ENCODE measurements around the gene MMD2.

The MMD2 gene

DNA sequence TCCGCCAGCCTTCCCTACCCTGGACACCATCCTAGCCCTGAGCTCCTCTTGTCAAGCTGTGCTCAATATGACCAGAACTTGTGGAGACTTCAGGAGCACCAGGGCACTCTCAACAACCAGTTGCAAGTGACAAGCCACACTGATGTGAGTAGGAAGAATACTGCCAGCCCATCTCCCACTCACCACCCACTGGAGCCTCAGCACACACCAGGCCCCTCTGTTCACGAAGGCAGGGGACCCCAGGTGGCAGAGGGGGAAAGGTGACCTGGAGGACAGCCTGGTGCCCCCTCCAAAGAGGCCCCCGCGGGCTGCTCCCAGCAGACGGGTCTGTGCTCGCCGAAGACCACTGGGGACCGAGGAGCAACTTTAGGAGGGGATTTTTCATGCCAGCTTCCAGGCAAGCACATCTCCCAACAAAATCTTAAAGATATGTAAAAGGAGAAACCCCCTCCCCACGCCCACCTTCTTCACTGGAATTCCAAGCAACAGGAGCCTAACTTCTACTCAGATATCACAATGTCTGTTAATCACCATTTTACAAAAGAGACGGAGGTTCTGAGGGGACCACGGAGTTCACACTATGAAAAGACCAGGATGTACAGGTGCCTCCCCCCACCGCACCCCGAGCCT is 1.0 kb downstream of the MMD2 start:
- no peak for DNase-seq

DNA sequence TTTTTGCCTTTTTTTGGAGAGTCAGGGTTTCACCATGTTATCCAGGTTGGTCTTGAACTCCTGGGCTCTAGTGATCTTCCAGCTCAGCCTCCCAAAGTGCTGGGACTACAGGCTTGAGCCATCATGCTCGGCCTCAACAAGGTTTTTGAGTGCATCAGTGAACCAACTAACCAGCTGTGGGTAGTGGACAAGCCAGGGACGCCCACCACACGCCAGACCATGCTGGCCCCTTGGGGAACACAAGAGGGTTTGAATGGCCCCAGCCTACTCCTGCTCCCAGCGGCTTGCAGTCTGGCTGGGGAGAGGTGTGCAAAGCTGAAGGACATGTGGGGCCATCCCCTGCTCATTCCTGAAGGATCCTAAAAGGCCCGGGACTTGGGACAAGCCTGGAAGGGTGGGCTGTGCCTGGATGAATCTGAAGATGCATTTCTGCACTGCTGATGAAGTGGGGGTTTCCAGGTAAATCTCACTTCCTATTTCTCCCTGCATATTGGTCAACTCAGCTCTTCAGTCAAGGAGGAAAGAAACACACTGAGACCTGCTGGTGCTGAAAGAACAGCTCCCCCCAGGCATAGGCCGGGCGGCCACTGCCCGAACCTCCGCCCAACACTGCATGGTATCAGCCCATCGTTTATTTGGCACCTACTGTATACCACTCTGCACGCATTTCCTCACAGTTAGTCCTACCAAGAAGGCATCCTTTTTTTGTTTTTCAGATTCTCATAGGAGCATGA is 6.9 kb downstream of the MMD2 start:
- DNase-seq, result no peak

- no peak for DNase-seq
These were observed 7.7 kb downstream of the MMD2 start for GRCh38 chr7:4951304-4951703.

DNA sequence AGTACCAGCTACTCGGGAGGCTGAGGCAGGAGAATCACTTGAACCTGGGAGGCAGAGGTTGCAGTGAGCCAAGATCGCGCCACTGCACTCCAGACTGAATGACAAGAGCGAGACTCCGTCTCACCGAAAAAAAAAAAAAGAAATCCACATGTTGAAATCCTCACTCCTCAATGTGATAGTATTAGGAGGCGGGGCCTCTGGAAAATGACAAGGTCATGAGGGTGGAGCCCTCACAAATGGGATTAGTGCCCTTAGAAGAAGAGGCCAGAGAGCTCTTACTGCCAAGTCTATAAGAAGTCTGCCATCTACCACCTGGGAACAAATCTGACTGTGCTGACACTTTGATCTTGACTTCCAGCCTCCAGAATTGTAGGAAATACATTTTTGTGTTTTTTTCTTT is 10.6 kb downstream of the MMD2 start:
- no peak for DNase-seq

DNA sequence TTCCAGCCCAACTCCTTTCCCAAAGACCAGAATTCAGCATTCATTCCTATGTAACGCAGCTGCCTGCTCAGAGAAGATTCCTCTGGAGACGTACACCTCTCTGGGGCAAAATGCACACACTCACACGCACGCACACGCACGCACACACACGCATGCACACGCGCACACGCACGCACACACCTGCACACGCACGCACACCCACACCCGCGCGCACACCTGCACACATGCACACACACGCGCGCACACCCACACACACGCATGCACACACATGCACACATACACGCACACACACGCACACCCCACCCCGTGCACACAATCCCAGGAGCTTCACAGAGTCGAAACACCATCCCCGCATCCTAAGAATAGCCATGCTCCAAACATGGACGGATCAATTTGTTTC is 13.0 kb downstream of the MMD2 start:
- no peak for DNase-seq

GRCh38 chr7:4944939-4945338 is 14.0 kb downstream of the MMD2 start:
- DNase-seq, result no peak

- no peak for DNase-seq
These were observed 15.7 kb downstream of the MMD2 start for GRCh38 chr7:4943297-4943696.

- no peak for DNase-seq
These were observed 18.8 kb downstream of the MMD2 start for GRCh38 chr7:4939971-4940728.

- DNase-seq, result no peak
These were observed 21.6 kb downstream of the MMD2 start for GRCh38 chr7:4937411-4937810.

- no peak for DNase-seq
These were observed 24.5 kb downstream of the MMD2 start for GRCh38 chr7:4934419-4935025.

- DNase-seq, result no peak
These were observed 27.0 kb downstream of the MMD2 start for GRCh38 chr7:4931943-4932342.

- no peak for DNase-seq
These were observed 30.0 kb downstream of the MMD2 start for GRCh38 chr7:4929005-4929404.

GRCh38 chr7:4928445-4928844 is 30.5 kb downstream of the MMD2 start:
- DNase-seq, result no peak

- no peak for DNase-seq
These were observed 38.8 kb downstream of the MMD2 start for GRCh38 chr7:4919969-4920766.

GRCh38 chr7:4916113-4916512 is 42.9 kb downstream of the MMD2 start:
- no peak for DNase-seq

- DNase-seq, result no peak
These were observed 47.7 kb downstream of the MMD2 start for GRCh38 chr7:4911111-4911828.

DNA sequence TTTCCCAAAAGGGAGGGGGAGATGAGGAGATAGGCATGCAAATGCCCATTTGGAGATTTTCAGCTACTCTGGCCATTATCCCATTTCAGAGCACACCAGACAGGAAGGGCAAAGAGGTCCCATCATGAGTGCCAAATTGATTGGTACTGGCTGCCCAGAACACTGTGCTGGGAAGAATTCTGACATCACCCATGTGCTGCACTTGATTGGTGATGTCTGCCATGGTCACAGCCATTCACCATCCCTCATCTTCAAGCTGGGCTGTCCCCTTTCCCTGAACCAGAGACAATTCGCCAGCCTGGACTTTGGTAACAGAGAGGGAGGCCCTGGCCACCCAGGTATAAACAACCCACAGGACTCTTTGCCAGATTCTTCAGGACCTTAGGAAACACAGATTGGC is 52.3 kb downstream of the MMD2 start:
- no peak for DNase-seq

DNA sequence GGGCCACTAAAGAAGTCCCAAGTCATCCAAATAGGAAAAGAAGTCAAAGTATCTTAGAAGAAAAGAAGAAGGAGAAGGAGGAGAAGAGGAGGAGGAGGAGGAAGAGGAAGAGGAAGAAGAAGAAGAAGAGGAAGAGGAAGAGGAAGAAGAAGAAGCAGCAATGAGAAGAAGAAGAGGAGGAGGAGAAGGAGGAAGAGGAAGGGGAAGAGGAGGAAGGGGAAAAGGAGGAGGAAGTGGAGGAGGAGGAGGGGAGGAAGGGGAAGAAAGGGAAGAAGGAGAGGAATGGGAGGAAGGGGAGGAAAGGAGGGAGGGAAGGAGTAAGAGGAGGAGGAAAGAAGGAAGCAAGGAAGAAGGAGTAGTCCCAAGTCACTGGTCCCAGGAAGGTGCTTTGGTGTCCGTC is 53.8 kb downstream of the MMD2 start:
- no peak for DNase-seq

- DNase-seq, result no peak
These were observed 54.6 kb downstream of the MMD2 start for GRCh38 chr7:4904346-4904745.

DNA sequence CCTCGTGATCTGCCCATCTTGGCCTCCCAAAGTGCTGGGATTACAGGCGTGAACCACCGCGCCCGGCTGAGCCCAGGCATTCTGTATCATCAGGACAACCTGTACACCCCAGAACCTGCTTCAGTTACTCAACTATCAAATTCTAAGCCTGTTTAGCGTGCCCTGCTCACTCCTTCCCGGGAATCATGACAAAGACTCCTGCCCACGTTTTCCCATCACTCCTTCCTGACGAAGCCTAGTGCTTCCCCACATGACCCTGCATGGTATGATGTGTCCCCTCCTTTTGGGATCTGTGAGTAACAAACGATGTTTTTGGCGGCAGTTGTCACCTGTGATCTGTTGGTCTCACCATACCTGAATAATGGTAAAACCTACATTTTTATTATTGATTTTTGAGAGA is 63.2 kb downstream of the MMD2 start:
- no peak for DNase-seq

- no peak for DNase-seq
These were observed 64.5 kb downstream of the MMD2 start for GRCh38 chr7:4894482-4894881.

- DNase-seq, result no peak
These were observed 65.0 kb downstream of the MMD2 start for GRCh38 chr7:4893929-4894475.

Measured in NCI-H1694 treated with DMSO at 0.1 percent for 48 hours (cell line).